ENCODE data around the gene GJD2. TPM values are rescaled to one million over a fixed set of nuclear protein-coding genes. Genes with fewer than 3 reads are reported as not detected.

Gene GJD2
- total and polyA plus RNA-seq, 2 experiments from 2014 or later: not detected

DNA sequence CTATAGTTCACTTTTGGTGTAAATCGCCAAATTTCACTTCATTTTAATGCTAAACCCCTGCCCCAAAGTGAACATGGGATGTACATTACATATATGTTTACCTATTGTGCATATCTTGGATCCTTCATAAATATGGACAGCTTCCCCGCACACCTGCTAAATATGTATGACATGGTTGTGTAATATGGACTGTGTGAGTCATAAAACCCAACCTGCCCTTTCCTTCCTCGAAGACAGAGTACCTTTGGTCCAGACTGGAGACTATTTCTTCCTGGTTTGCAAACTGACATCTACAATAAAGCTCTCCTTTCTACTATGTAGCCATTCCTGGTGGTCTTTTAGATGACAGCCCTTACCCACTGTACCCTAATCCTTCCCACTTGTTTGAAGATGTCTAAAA, 28.1 kb upstream of the GJD2 start:
- H3K9ac ChIP-seq: no peak overlapping the region
- no peak overlapping the region for H3K4me3 ChIP-seq
- in situ Hi-C loops (cut with MboI): no loop called here
- WGBS, 2 experiments (ENCODE audit: low coverage in 1 of 2, low lambda C conversion rate in 2 of 2, missing lambda C conversion rate in 2 of 2): 66 to 71% methylated on average over 3 of the region's 3 CpGs
- H3K4me2 ChIP-seq (ENCODE audit: unreplicated experiment): no peak overlapping the region
- H3K36me3 ChIP-seq (ENCODE audit: low read depth): no peaks in the 10 kb centered on the region
- no peaks in the 10 kb centered on the region for H3F3A ChIP-seq (ENCODE audit: insufficient read depth)
- no peaks in the 10 kb centered on the region for H4K20me1 ChIP-seq (ENCODE audit: insufficient read depth)
- no peaks in the 10 kb centered on the region for H3K27me3 ChIP-seq (replicated peaks; ENCODE audit: insufficient read depth)
- no peaks in the 10 kb centered on the region for H3K9me2 ChIP-seq (ENCODE audit: insufficient read depth)
- H2AFZ ChIP-seq: no peak overlapping the region
- H3K79me2 ChIP-seq (ENCODE audit: insufficient read depth): no peaks in the 10 kb centered on the region
- TF ChIP-seq EZH2phosphoT487 (IDR thresholded peaks at IDR 0.05; ENCODE audit: insufficient read depth, low read depth) (no peak), EZH2 (IDR thresholded peaks at IDR 0.05; ENCODE audit: insufficient read depth, poor library complexity, severe bottlenecking) (no peak)
- no peaks in the 10 kb centered on the region for H3K9me3 ChIP-seq (ENCODE audit: low read depth)
- no peak overlapping the region for H3K27ac ChIP-seq
- DNase-seq: no peak
- no peaks in the 10 kb centered on the region for H3K4me1 ChIP-seq (ENCODE audit: insufficient read depth)

DNA sequence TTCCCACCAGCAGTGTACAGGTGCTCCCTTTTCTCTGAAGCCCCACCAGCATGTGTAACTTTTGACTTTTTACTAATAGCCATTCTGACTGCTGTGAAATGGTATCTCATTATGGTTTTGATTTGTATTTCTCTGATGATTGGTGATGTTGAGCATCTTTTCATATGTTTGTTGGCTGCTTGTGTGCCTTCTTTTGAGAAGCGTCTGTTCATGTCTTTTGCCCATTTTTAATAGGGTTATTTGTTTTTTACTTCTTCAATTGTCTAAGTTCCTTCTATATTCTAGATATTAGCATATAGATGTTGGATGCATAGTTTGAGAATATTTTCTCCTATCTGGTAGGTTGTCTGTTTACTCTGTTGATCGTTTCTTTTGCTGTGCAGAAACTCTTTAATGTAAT, 25.9 kb upstream of the GJD2 start:
- H3K4me2 ChIP-seq (ENCODE audit: unreplicated experiment): no peak overlapping the region
- no peak for DNase-seq
- WGBS, 2 experiments (ENCODE audit: low coverage in 1 of 2, low lambda C conversion rate in 2 of 2, missing lambda C conversion rate in 2 of 2): 36 to 47% methylated on average over 2 of the region's 2 CpGs
- TF ChIP-seq EZH2phosphoT487 (IDR thresholded peaks at IDR 0.05; ENCODE audit: insufficient read depth, low read depth): no peak
- no peak for TF ChIP-seq EZH2 (IDR thresholded peaks at IDR 0.05; ENCODE audit: insufficient read depth, poor library complexity, severe bottlenecking)
- no peak overlapping the region for H3K9ac ChIP-seq
- H2AFZ ChIP-seq: no peak overlapping the region
- no peaks in the 10 kb centered on the region for H3F3A ChIP-seq (ENCODE audit: insufficient read depth)
- H3K36me3 ChIP-seq (ENCODE audit: low read depth): no peaks in the 10 kb centered on the region
- no peak overlapping the region for H3K4me3 ChIP-seq
- H3K27me3 ChIP-seq (replicated peaks; ENCODE audit: insufficient read depth): no peaks in the 10 kb centered on the region
- no peaks in the 10 kb centered on the region for H3K79me2 ChIP-seq (ENCODE audit: insufficient read depth)
- H4K20me1 ChIP-seq (ENCODE audit: insufficient read depth): no peaks in the 10 kb centered on the region
- no peaks in the 10 kb centered on the region for H3K9me2 ChIP-seq (ENCODE audit: insufficient read depth)
- in situ Hi-C loops (cut with MboI): no loop called here
- no peak overlapping the region for H3K27ac ChIP-seq
- H3K4me1 ChIP-seq (ENCODE audit: insufficient read depth): no peaks in the 10 kb centered on the region
- no peaks in the 10 kb centered on the region for H3K9me3 ChIP-seq (ENCODE audit: low read depth)

DNA sequence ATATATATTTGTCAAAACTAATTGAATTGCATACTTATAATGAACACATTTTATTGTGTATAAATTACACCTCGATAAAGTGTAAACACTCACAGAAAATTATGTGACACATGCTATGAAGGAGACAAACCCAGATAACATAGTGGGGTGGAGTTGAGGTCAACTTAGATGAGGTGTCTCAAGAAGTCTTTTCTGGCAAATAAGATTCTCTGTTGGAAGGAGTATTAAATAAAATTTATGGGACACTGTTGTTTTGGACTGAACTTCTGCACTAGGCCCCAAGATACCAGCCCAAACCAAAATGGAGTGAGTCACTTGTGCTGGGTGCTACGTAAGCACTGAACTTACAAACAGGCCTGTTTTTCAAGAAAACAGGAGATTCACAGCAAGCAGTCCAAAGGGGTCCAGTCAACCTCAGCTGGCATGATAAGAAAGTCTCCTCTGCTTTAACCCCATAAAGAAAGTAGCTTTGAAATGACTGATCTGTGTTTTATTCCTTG, 21.9 kb upstream of the GJD2 start:
- H3K4me2 ChIP-seq (ENCODE audit: unreplicated experiment): no peak overlapping the region
- no peaks in the 10 kb centered on the region for H3K9me2 ChIP-seq (ENCODE audit: insufficient read depth)
- H3K4me3 ChIP-seq: no peak overlapping the region
- H3K27me3 ChIP-seq (replicated peaks; ENCODE audit: insufficient read depth): peaks cover 3% of the 10 kb centered on the region; the same call in 1 of the 2 replicates
- no peak overlapping the region for H2AFZ ChIP-seq
- no peaks in the 10 kb centered on the region for H3K36me3 ChIP-seq (ENCODE audit: low read depth)
- no peaks in the 10 kb centered on the region for H4K20me1 ChIP-seq (ENCODE audit: insufficient read depth)
- no peak overlapping the region for H3K27ac ChIP-seq
- TF ChIP-seq EZH2phosphoT487 (IDR thresholded peaks at IDR 0.05; ENCODE audit: insufficient read depth, low read depth) (no peak), EZH2 (IDR thresholded peaks at IDR 0.05; ENCODE audit: insufficient read depth, poor library complexity, severe bottlenecking) (no peak)
- H3K79me2 ChIP-seq (ENCODE audit: insufficient read depth): no peaks in the 10 kb centered on the region
- 69 to 73% methylated on average over 2 of the region's 2 CpGs for WGBS, 2 experiments (ENCODE audit: low coverage in 1 of 2, low lambda C conversion rate in 2 of 2, missing lambda C conversion rate in 2 of 2)
- H3K4me1 ChIP-seq (ENCODE audit: insufficient read depth): no peaks in the 10 kb centered on the region
- no peak for DNase-seq
- in situ Hi-C loops (cut with MboI): no loop called here
- no peaks in the 10 kb centered on the region for H3K9me3 ChIP-seq (ENCODE audit: low read depth)
- no peak overlapping the region for H3K9ac ChIP-seq
- H3F3A ChIP-seq (ENCODE audit: insufficient read depth): no peaks in the 10 kb centered on the region

DNA sequence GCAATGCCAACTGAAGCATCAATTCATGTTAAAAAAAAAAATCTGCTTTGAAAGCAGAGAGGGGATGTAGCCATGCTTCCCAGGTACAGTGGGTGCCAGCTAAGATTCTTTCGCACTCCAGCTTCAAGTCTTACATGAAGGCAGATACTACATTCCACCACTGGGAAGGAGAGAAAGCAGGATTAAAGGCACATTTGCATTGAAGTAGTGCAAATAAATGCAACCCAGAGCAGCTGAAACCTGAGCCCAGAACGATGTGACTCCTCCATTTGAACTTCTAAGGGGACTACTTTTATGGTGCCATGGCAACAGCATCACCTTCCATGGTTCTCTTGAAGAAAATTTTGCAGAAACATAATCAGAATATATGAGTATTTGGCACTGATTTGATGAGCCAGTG, 19.1 kb upstream of the GJD2 start:
- no peak for DNase-seq
- Histone ChIP-seq H3K4me1 (ENCODE audit: insufficient read depth) (no peaks in the 10 kb centered on the region), H3K36me3 (ENCODE audit: low read depth) (no peaks in the 10 kb centered on the region), H3K4me3 (no peak overlapping the region), H3K9ac (no peak overlapping the region), H3K4me2 (ENCODE audit: unreplicated experiment) (no peak overlapping the region), H3K79me2 (ENCODE audit: insufficient read depth) (no peaks in the 10 kb centered on the region), H2AFZ (no peak overlapping the region), H3F3A (ENCODE audit: insufficient read depth) (no peaks in the 10 kb centered on the region), H3K9me2 (ENCODE audit: insufficient read depth) (no peaks in the 10 kb centered on the region), H3K9me3 (ENCODE audit: low read depth) (no peaks in the 10 kb centered on the region), H3K27me3 (replicated peaks; ENCODE audit: insufficient read depth) (peaks cover 3% of the 10 kb centered on the region; the same call in 1 of the 2 replicates), H4K20me1 (ENCODE audit: insufficient read depth) (no peaks in the 10 kb centered on the region), H3K27ac (no peak overlapping the region)
- no peak for TF ChIP-seq EZH2 (IDR thresholded peaks at IDR 0.05; ENCODE audit: insufficient read depth, poor library complexity, severe bottlenecking)
- WGBS, 2 experiments (ENCODE audit: low coverage in 1 of 2, low lambda C conversion rate in 2 of 2, missing lambda C conversion rate in 2 of 2): 48 to 49% methylated on average over 2 of the region's 2 CpGs
- in situ Hi-C loops (cut with MboI): no loop called here

DNA sequence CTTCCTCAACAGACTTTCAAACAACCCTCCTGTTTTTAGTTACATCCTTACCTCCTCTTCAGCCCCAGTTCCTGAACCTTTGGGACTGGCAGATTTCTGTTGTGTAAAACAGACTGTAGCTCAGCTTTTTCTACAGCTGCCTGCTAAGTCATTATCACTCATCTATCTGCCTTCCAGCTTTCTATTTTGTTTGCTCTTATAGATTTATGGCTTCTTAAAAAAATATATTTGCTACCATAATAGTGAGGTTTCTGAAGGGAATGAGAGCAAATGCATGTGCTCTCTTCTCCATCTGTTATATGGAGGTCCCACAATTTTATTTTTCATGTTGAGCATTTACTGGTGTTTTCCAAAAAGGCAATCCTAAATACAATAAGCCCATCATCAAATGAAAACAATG, 18.2 kb upstream of the GJD2 start:
- no peak overlapping the region for H3K4me3 ChIP-seq
- H3K4me2 ChIP-seq (ENCODE audit: unreplicated experiment): no peak overlapping the region
- H3K9ac ChIP-seq: no peak overlapping the region
- peaks cover 3% of the 10 kb centered on the region; the same call in 1 of the 2 replicates for H3K27me3 ChIP-seq (replicated peaks; ENCODE audit: insufficient read depth)
- H3K27ac ChIP-seq: no peak overlapping the region
- H3K9me3 ChIP-seq (ENCODE audit: low read depth): no peaks in the 10 kb centered on the region
- no peaks in the 10 kb centered on the region for H3K79me2 ChIP-seq (ENCODE audit: insufficient read depth)
- in situ Hi-C loops (cut with MboI): no loop called here
- H3F3A ChIP-seq (ENCODE audit: insufficient read depth): no peaks in the 10 kb centered on the region
- no peaks in the 10 kb centered on the region for H3K36me3 ChIP-seq (ENCODE audit: low read depth)
- no peaks in the 10 kb centered on the region for H3K4me1 ChIP-seq (ENCODE audit: insufficient read depth)
- no peak for TF ChIP-seq EZH2 (IDR thresholded peaks at IDR 0.05; ENCODE audit: insufficient read depth, poor library complexity, severe bottlenecking)
- TF ChIP-seq EZH2phosphoT487 (IDR thresholded peaks at IDR 0.05; ENCODE audit: insufficient read depth, low read depth): no peak
- no peaks in the 10 kb centered on the region for H4K20me1 ChIP-seq (ENCODE audit: insufficient read depth)
- H2AFZ ChIP-seq: no peak overlapping the region
- DNase-seq: no peak
- H3K9me2 ChIP-seq (ENCODE audit: insufficient read depth): no peaks in the 10 kb centered on the region

Measured in GM23248 (cell line).